Measurements from ENCODE around the gene CAMK1D.

DNA sequence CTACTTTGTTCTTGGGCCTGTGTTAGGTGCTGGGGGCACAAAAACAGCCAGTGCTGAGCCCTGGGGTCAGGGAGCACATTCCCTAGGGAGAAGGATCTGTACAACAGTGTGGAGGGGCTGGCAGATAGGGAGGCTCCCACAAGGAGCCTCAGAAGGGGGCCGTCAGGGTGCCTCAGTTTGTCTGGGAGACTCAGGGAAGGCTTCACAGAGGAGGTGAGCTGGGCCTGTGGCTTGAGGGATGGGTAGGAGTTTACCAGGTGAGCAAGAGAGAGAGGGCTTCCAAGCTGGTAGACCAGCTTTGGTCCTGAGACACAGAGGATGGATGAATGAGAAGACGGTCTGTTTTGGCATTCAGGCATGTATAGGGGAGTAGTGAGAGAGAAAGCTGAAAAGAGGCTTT lies 52.1 kb downstream of the CAMK1D start:
- no peak for TF ChIP-seq POLR2A (IDR thresholded peaks at IDR 0.05)
- TF ChIP-seq, protein P1, sequence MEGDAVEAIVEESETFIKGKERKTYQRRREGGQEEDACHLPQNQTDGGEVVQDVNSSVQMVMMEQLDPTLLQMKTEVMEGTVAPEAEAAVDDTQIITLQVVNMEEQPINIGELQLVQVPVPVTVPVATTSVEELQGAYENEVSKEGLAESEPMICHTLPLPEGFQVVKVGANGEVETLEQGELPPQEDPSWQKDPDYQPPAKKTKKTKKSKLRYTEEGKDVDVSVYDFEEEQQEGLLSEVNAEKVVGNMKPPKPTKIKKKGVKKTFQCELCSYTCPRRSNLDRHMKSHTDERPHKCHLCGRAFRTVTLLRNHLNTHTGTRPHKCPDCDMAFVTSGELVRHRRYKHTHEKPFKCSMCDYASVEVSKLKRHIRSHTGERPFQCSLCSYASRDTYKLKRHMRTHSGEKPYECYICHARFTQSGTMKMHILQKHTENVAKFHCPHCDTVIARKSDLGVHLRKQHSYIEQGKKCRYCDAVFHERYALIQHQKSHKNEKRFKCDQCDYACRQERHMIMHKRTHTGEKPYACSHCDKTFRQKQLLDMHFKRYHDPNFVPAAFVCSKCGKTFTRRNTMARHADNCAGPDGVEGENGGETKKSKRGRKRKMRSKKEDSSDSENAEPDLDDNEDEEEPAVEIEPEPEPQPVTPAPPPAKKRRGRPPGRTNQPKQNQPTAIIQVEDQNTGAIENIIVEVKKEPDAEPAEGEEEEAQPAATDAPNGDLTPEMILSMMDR (IDR thresholded peaks at IDR 0.05): no peak

All from testis (tissue), 2 donors.